Measurements from ENCODE around the gene NRSN2. TPM values are rescaled to one million over a fixed set of nuclear protein-coding genes. Genes with fewer than 3 reads are reported as not detected.

The NRSN2 gene
- total and polyA plus RNA-seq, 8 donors: 31.9 to 41.5 (median 37.1) TPM

GRCh38 chr20:325045-325888, 21.6 kb upstream of the NRSN2 start, which contains the start of gene SOX12:
TSS of gene SOX12 (plus strand) at chr20:325552. CDS start at chr20:325925, 373 bp downstream.
- TF ChIP-seq CTCF (IDR thresholded peaks at IDR 0.05): no peak
- Histone ChIP-seq H3K36me3 (no peaks in the 10 kb centered on the region), H3K4me1 (peaks cover 16 to 43% of the 10 kb centered on the region in 2 donors), H3K9me3 (no peaks in the 10 kb centered on the region), H3K27me3 (peaks cover 0 to 20% of the 10 kb centered on the region in 2 donors), H3K27ac (peak within 1 kb of the TSS; percentile 87 to 96), H3K4me3 (peak within 1 kb of the TSS; percentile 67)
- intact Hi-C loops (cut with DNase I): loop anchor here in 1 of 2 donors (10.0 kb wide), 1 partner anchor 120 kb away; no protein-coding TSS in a partner anchor
- DNase-seq (peak; percentile 92 to 100 (median 98)), ATAC-seq (peak; percentile 67)

GRCh38 chr20:325889-326644, 20.8 kb upstream of the NRSN2 start:
- Histone ChIP-seq H3K27me3 (peaks cover 0 to 20% of the 10 kb centered on the region in 2 donors), H3K4me1 (peaks cover 18 to 48% of the 10 kb centered on the region in 2 donors), H3K27ac (peak overlapping the region; percentile 87 to 96), H3K4me3 (peak overlapping the region; percentile 67), H3K36me3 (no peaks in the 10 kb centered on the region), H3K9me3 (no peaks in the 10 kb centered on the region)
- no peak for TF ChIP-seq CTCF (IDR thresholded peaks at IDR 0.05)
- DNase-seq: peak; percentile 69 to 91 (median 73)
- ATAC-seq: no peak
- intact Hi-C loops (cut with DNase I): loop anchor here in 1 of 2 donors (10.0 kb wide), 1 partner anchor 121 kb away; no protein-coding TSS in a partner anchor

- intact Hi-C loops (cut with DNase I): loop anchor here in 1 of 2 donors (10.0 kb wide), 1 partner anchor 122 kb away; no protein-coding TSS in a partner anchor
- Histone ChIP-seq H3K9me3 (no peaks in the 10 kb centered on the region), H3K4me1 (peaks cover 18 to 48% of the 10 kb centered on the region in 2 donors), H3K27ac (peak overlapping the region; percentile 87 to 96), H3K36me3 (no peaks in the 10 kb centered on the region), H3K4me3 (peak overlapping the region; percentile 67), H3K27me3 (peaks cover 0 to 20% of the 10 kb centered on the region in 2 donors)
- DNase-seq (peak in 2 of 4 donors; percentile 47 to 87), ATAC-seq (no peak)
- TF ChIP-seq CTCF (IDR thresholded peaks at IDR 0.05): no peak
These were observed 20.2 kb upstream of the NRSN2 start for GRCh38 chr20:326645-327185.

- intact Hi-C loops (cut with DNase I): loop anchor here in 1 of 2 donors (2.0 to 10.0 kb wide), 2 partner anchors 15 to 123 kb away; no protein-coding TSS in a partner anchor
- H3K4me3 ChIP-seq: peak overlapping the region; percentile 67
- peak; percentile 64 for ATAC-seq
These were observed 19.5 kb upstream of the NRSN2 start for GRCh38 chr20:327186-328026.

More at GRCh38 chr20:327186-328026, 19.5 kb upstream of the NRSN2 start:
- Histone ChIP-seq H3K4me1 (peaks cover 18 to 48% of the 10 kb centered on the region in 2 donors), H3K27me3 (peaks cover 0 to 20% of the 10 kb centered on the region in 2 donors), H3K27ac (peak overlapping the region; percentile 68 to 72), H3K9me3 (no peaks in the 10 kb centered on the region), H3K36me3 (no peaks in the 10 kb centered on the region)
- no peak for TF ChIP-seq CTCF (IDR thresholded peaks at IDR 0.05)
- peak; percentile 90 to 97 (median 93) for DNase-seq

Measured in left lung (tissue), 10 donors.